ENCODE results near the gene FASTKD1.

FASTKD1 gene

GRCh38 chr2:169504651-169505050 lies 69.0 kb downstream of the FASTKD1 start:
- no peak for DNase-seq

DNA sequence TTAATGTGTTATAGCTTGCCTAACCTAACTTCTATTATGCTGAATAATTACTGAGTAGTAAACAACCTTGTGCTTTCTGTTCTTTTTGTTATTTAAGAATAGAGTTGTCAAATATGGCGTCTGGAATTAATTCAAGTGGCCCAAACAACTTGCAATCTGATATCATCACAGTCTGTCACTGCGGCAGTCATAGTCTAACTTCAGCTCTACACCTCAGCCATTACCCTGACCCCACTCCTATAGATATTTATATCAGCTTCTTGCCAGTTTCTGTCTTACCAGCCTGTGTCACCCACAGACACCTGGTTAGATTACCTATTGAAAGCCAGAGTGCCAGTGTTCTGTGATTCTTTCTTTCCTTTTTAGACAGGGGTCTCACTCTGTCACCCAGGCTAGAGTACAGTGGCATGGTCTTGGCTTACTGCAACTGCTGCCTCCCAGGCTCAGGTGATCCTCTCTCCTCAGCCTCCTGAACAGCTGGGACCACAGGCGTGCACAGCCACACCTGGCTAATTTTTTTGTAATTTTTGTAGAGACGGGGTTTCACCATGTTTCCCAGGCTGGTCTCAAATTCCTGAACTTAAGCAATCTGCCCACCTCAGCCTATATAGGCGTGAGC lies 78.2 kb downstream of the FASTKD1 start:
- DNase-seq = no peak

DNA sequence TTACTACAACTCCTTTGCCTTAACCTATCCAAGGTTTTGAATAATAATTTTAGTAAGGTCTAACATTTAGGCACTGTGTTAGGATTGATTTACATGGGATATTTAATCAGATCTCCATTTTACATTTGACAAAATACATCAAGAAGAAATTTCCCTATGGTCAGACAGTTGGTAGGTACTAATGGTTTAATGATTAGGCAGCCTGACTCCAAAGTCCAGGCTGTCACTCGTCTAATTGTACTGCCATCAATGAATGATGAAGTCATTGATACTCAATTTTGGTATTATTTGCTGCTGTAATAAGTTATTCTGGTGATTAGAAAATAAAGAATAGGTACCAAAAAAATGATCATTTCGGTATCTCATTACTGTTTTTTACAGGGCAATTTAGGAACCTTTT lies 80.3 kb downstream of the FASTKD1 start:
- DNase-seq = no peak

GRCh38 chr2:169491378-169491777 lies 82.3 kb downstream of the FASTKD1 start:
- DNase-seq = no peak

DNA sequence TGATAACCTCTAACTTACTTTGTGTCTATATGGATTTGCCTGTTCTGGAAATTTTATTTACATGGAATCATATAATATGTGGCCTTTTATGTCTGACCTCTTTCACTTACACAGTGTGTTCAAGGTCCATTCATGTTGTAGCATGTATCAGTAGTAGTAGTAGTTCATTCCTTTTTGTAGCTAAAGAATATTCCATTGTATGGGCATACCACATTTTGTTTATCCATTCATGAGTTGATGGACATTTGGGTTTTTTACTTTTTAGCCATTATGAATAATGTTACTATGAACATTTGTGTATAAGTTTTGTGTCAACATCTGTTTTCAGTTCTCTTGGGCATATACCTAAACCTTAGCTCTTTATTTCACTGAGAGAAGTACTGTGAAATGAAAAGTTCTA lies 82.8 kb downstream of the FASTKD1 start:
- no peak for DNase-seq

- DNase-seq = no peak
These were observed 87.2 kb downstream of the FASTKD1 start for GRCh38 chr2:169486487-169486886.

- no peak for DNase-seq
These were observed 88.0 kb downstream of the FASTKD1 start for GRCh38 chr2:169485650-169486138.

- no peak for DNase-seq
These were observed 93.6 kb downstream of the FASTKD1 start for GRCh38 chr2:169480079-169480465.
